ENCODE results near the gene PLEKHM2. TPM values are rescaled to one million over a fixed set of nuclear protein-coding genes. Genes with fewer than 3 reads are reported as not detected.

Gene PLEKHM2
- total RNA-seq, 1 experiment from 2014 or later: 51.5 TPM

- Mint-ChIP-seq H3K4me1 (ENCODE audit: insufficient read depth, unreplicated experiment) (peaks cover 11% of the 10 kb centered on the region), H3K36me3 (ENCODE audit: insufficient read depth, unreplicated experiment) (peaks cover 10% of the 10 kb centered on the region), H3K9me3 (ENCODE audit: unreplicated experiment) (no peaks in the 10 kb centered on the region), H3K4me3 (ENCODE audit: unreplicated experiment) (no peak overlapping the region), H3K27me3 (ENCODE audit: insufficient read depth, unreplicated experiment) (no peaks in the 10 kb centered on the region), H3K27ac (ENCODE audit: low read depth, unreplicated experiment) (no peak overlapping the region)
- no TSS peak for BruUV-seq (replicated peaks)
- intact Hi-C loops (cut with micrococcal nuclease): no loop called here
- ChIA-PET POLR2A (no interaction called here), CTCF (interaction anchor here (0.7 to 1.1 kb wide), 3 partner anchors 33 to 181 kb away, joined by 3 to 4 read pairs (median 3); no protein-coding TSS in a partner anchor)
- no peak for DNase-seq (ENCODE audit: unreplicated experiment)
- TF ChIP-seq CTCF (IDR thresholded peaks at IDR 0.05; ENCODE audit: unreplicated experiment): no peak
Observed at GRCh38 chr1:15708486-15709137, 24.5 kb downstream of the PLEKHM2 start.

DNA sequence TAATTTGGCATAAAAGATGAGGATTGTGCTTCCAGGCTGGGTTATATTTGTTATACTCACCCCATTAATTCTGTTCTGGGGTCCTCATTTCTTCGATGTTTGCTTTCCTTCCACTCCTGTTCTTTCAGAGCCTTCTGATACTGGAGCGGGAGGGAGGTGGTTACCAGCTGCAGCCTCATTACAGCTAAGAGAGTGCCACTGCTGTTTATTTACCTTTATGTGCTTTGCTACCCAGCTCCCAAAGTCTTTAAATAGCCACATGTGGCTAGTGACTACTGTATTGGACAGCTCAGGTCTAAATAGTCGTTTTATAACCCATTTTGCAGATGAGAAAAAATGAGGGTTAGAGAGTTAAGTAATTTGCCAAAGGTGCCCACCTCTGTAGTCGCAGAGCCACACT, 25.1 kb downstream of the PLEKHM2 start:
- no peak for TF ChIP-seq CTCF (IDR thresholded peaks at IDR 0.05; ENCODE audit: unreplicated experiment)
- Mint-ChIP-seq H3K4me3 (ENCODE audit: unreplicated experiment) (no peak overlapping the region), H3K27me3 (ENCODE audit: insufficient read depth, unreplicated experiment) (no peaks in the 10 kb centered on the region), H3K27ac (ENCODE audit: low read depth, unreplicated experiment) (no peak overlapping the region), H3K9me3 (ENCODE audit: unreplicated experiment) (no peaks in the 10 kb centered on the region), H3K36me3 (ENCODE audit: insufficient read depth, unreplicated experiment) (peaks cover 10% of the 10 kb centered on the region), H3K4me1 (ENCODE audit: insufficient read depth, unreplicated experiment) (peaks cover 5% of the 10 kb centered on the region)
- CTCF ChIA-PET: interaction anchor here (1.0 kb wide), 1 partner anchor 115 kb away, joined by 3 read pairs; no protein-coding TSS in a partner anchor
- BruUV-seq (replicated peaks): no TSS peak
- intact Hi-C loops (cut with micrococcal nuclease): no loop called here
- POLR2A ChIA-PET: no interaction called here
- DNase-seq (ENCODE audit: unreplicated experiment): no peak

- DNase-seq (ENCODE audit: unreplicated experiment): no peak
- intact Hi-C loops (cut with micrococcal nuclease): no loop called here
- no peak overlapping the region for H3K27ac Mint-ChIP-seq (ENCODE audit: low read depth, unreplicated experiment)
- BruUV-seq (replicated peaks): no TSS peak
- no peaks in the 10 kb centered on the region for H3K4me1 Mint-ChIP-seq (ENCODE audit: insufficient read depth, unreplicated experiment)
- no peaks in the 10 kb centered on the region for H3K9me3 Mint-ChIP-seq (ENCODE audit: unreplicated experiment)
- peaks cover 16% of the 10 kb centered on the region for H3K36me3 Mint-ChIP-seq (ENCODE audit: insufficient read depth, unreplicated experiment)
- ChIA-PET POLR2A (no interaction called here), CTCF (no interaction called here)
- H3K27me3 Mint-ChIP-seq (ENCODE audit: insufficient read depth, unreplicated experiment): no peaks in the 10 kb centered on the region
- H3K4me3 Mint-ChIP-seq (ENCODE audit: unreplicated experiment): no peak overlapping the region
- TF ChIP-seq CTCF (IDR thresholded peaks at IDR 0.05; ENCODE audit: unreplicated experiment): no peak
Observed at GRCh38 chr1:15712168-15712567, 28.0 kb downstream of the PLEKHM2 start.

DNA sequence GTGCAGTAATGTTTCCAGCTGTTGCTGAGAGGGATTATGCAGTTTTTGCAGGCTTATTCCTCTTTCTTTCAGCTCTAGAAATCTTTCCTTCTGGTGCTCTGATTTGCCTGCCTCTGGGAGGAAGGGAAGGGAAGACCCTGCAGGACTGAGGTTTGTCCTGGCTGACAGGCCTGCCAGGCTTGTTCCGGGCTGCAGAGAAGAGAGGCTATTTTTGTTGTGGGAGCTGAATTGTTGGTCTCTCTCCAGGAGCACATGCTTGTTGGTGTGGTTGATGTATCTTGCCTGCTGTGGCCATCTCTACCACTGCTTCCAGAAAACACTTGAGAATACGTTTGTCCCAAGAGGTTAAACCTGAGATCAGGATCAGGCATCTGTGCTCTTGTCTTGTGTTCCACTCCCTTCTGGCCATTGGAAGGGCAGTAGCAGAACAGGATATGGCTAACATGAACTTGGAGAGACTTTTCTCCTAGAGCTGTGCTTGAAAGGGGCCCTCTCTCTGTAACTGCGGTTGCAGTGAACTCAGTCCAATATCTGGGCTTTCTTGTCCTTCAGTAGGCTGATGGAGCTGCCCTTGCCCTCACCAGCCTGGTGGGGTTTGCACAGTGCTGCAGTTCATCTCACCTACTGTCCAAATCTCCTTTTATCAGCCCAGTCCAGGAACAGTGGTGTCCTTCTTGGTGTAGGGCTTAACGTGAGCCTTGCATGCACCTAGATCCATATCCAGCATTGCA, 30.5 kb downstream of the PLEKHM2 start:
- TF ChIP-seq CTCF (IDR thresholded peaks at IDR 0.05; ENCODE audit: unreplicated experiment): no peak

More for the DNA sequence above, 30.5 kb downstream of the PLEKHM2 start:
- DNase-seq (ENCODE audit: unreplicated experiment): no peak
- intact Hi-C loops (cut with micrococcal nuclease): no loop called here
- peaks cover 36% of the 10 kb centered on the region for H3K36me3 Mint-ChIP-seq (ENCODE audit: insufficient read depth, unreplicated experiment)
- BruUV-seq (replicated peaks): no TSS peak
- H3K4me1 Mint-ChIP-seq (ENCODE audit: insufficient read depth, unreplicated experiment): no peaks in the 10 kb centered on the region
- H3K27ac Mint-ChIP-seq (ENCODE audit: low read depth, unreplicated experiment): no peak overlapping the region
- POLR2A ChIA-PET: interaction anchor here (1.0 to 1.2 kb wide), 3 partner anchors 8 to 27 kb away, joined by 3 to 4 read pairs (median 3); no protein-coding TSS in a partner anchor
- H3K4me3 Mint-ChIP-seq (ENCODE audit: unreplicated experiment): no peak overlapping the region
- no peaks in the 10 kb centered on the region for H3K27me3 Mint-ChIP-seq (ENCODE audit: insufficient read depth, unreplicated experiment)
- no peaks in the 10 kb centered on the region for H3K9me3 Mint-ChIP-seq (ENCODE audit: unreplicated experiment)
- CTCF ChIA-PET: interaction anchor here (0.6 kb wide), 1 partner anchor 55 kb away, joined by 3 read pairs; a partner anchor contains a TSS

Data from MCF 10A (cell line).